Measurements from ENCODE around the gene CA10. TPM values are rescaled to one million over a fixed set of nuclear protein-coding genes. Genes with fewer than 3 reads are reported as not detected.

Gene CA10
- total RNA-seq, 4 donors from 2014 or later = not detected

- Histone ChIP-seq H3K27me3 (no peaks in the 10 kb centered on the region), H3K36me3 (no peaks in the 10 kb centered on the region), H3K4me1 (peaks cover 0 to 7% (median 3%) of the 10 kb centered on the region in 4 donors), H3K4me3 (no peak overlapping the region), H3K27ac (replicated peaks in 1 of 4) (no peak overlapping the region), H3K9me3 (no peaks in the 10 kb centered on the region)
- TF ChIP-seq, protein P1, sequence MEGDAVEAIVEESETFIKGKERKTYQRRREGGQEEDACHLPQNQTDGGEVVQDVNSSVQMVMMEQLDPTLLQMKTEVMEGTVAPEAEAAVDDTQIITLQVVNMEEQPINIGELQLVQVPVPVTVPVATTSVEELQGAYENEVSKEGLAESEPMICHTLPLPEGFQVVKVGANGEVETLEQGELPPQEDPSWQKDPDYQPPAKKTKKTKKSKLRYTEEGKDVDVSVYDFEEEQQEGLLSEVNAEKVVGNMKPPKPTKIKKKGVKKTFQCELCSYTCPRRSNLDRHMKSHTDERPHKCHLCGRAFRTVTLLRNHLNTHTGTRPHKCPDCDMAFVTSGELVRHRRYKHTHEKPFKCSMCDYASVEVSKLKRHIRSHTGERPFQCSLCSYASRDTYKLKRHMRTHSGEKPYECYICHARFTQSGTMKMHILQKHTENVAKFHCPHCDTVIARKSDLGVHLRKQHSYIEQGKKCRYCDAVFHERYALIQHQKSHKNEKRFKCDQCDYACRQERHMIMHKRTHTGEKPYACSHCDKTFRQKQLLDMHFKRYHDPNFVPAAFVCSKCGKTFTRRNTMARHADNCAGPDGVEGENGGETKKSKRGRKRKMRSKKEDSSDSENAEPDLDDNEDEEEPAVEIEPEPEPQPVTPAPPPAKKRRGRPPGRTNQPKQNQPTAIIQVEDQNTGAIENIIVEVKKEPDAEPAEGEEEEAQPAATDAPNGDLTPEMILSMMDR (IDR thresholded peaks at IDR 0.05) = no peak
- TF ChIP-seq POLR2A (IDR thresholded peaks at IDR 0.05; ENCODE audit: low read depth) = no peak
- TF ChIP-seq POLR2AphosphoS5 (IDR thresholded peaks at IDR 0.05) = no peak
- TF ChIP-seq EP300 (IDR thresholded peaks at IDR 0.05) = no peak
- 82% methylated on average over 3 of the region's 3 CpGs for WGBS
- no peak for DNase-seq (ENCODE audit: extremely low spot score)
- intact Hi-C loops (cut with DNase I) = no loop called here
Observed at GRCh38 chr17:51833620-51834019, 324.9 kb downstream of the CA10 start.

- WGBS = 53% methylated on average over 2 of the region's 2 CpGs
- intact Hi-C loops (cut with DNase I) = no loop called here
- Histone ChIP-seq H3K27ac (replicated peaks in 1 of 4) (no peak overlapping the region), H3K9me3 (no peaks in the 10 kb centered on the region), H3K4me3 (no peak overlapping the region), H3K36me3 (no peaks in the 10 kb centered on the region), H3K4me1 (peaks cover 0 to 7% (median 3%) of the 10 kb centered on the region in 4 donors), H3K27me3 (no peaks in the 10 kb centered on the region)
- DNase-seq (ENCODE audit: extremely low spot score) = no peak
- no peak for TF ChIP-seq EP300 (IDR thresholded peaks at IDR 0.05)
- TF ChIP-seq, protein P1 (IDR thresholded peaks at IDR 0.05) = no peak
- TF ChIP-seq POLR2AphosphoS5 (IDR thresholded peaks at IDR 0.05) = no peak
- no peak for TF ChIP-seq POLR2A (IDR thresholded peaks at IDR 0.05; ENCODE audit: low read depth)
Observed at GRCh38 chr17:51833045-51833444, 325.5 kb downstream of the CA10 start.

GRCh38 chr17:51830886-51831285 is 327.6 kb downstream of the CA10 start:
- WGBS = 45% methylated on average over 3 of the region's 3 CpGs
- no peak overlapping the region for H3K4me3 ChIP-seq
- no peak for TF ChIP-seq POLR2A (IDR thresholded peaks at IDR 0.05; ENCODE audit: low read depth)
- no peak for TF ChIP-seq EP300 (IDR thresholded peaks at IDR 0.05)
- TF ChIP-seq, protein P1 (IDR thresholded peaks at IDR 0.05) = no peak
- no peak for TF ChIP-seq POLR2AphosphoS5 (IDR thresholded peaks at IDR 0.05)
- intact Hi-C loops (cut with DNase I) = no loop called here
- no peaks in the 10 kb centered on the region for H3K27me3 ChIP-seq
- no peak for DNase-seq (ENCODE audit: extremely low spot score)
- H3K9me3 ChIP-seq = no peaks in the 10 kb centered on the region
- H3K4me1 ChIP-seq = peaks cover 0 to 7% (median 3%) of the 10 kb centered on the region in 4 donors
- H3K36me3 ChIP-seq = no peaks in the 10 kb centered on the region
- no peak overlapping the region for H3K27ac ChIP-seq (replicated peaks in 1 of 4)

DNA sequence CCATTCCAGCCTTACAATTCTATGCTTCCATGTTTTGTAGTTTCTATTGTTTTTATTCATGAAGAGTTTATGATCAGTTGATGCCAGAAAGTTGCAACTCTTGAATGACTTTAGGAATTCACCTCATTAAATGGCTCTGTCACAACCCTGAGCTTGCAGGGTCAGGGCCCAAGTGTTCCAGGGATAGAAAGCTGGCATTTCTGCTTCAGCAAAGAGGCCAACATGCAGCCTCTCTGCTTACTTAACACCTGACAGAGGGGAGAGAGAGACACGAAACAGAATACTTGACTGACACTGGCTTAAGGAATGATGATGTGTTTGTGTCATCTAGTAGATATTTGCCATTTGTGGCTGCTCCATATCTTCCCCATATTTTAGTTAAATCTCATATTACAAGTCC is 328.1 kb downstream of the CA10 start:
- Histone ChIP-seq H3K4me1 (peaks cover 0 to 7% (median 3%) of the 10 kb centered on the region in 4 donors), H3K27ac (replicated peaks in 1 of 4) (no peak overlapping the region), H3K9me3 (no peaks in the 10 kb centered on the region), H3K36me3 (no peaks in the 10 kb centered on the region), H3K4me3 (no peak overlapping the region), H3K27me3 (no peaks in the 10 kb centered on the region)
- intact Hi-C loops (cut with DNase I) = no loop called here
- no peak for TF ChIP-seq POLR2A (IDR thresholded peaks at IDR 0.05; ENCODE audit: low read depth)
- TF ChIP-seq POLR2AphosphoS5 (IDR thresholded peaks at IDR 0.05) = no peak
- TF ChIP-seq EP300 (IDR thresholded peaks at IDR 0.05) = no peak
- TF ChIP-seq, protein P1 (IDR thresholded peaks at IDR 0.05) = no peak
- WGBS = 29% methylated on average over 1 of the region's 1 CpG
- no peak for DNase-seq (ENCODE audit: extremely low spot score)

- Histone ChIP-seq H3K4me3 (no peak overlapping the region), H3K36me3 (no peaks in the 10 kb centered on the region), H3K27me3 (no peaks in the 10 kb centered on the region), H3K9me3 (no peaks in the 10 kb centered on the region), H3K27ac (replicated peaks in 1 of 4) (no peak overlapping the region), H3K4me1 (peaks cover 0 to 7% (median 3%) of the 10 kb centered on the region in 4 donors)
- DNase-seq (ENCODE audit: extremely low spot score) = no peak
- 43% methylated on average over 2 of the region's 2 CpGs for WGBS
- intact Hi-C loops (cut with DNase I) = no loop called here
- TF ChIP-seq POLR2A (IDR thresholded peaks at IDR 0.05; ENCODE audit: low read depth) (no peak), POLR2AphosphoS5 (IDR thresholded peaks at IDR 0.05) (no peak), EP300 (IDR thresholded peaks at IDR 0.05) (no peak)
- TF ChIP-seq, protein P1 (IDR thresholded peaks at IDR 0.05) = no peak
Observed at GRCh38 chr17:51828901-51829300, 329.6 kb downstream of the CA10 start.
